Stimulated activated naive CD8-positive, alpha-beta T cell treated with anti-CD3 and anti-CD28 coated beads, Interleukin-15, Interleukin-2, amounts not matched to agents 100 U/mL and 50 U/mL, for 24 hours (primary cell): ENCODE measurements around the gene PGLYRP2.

ENCODE experiments used
- ATAC-seq: fragments of 150-1000 bp; cut with Tn5 transposase; one replicate; pipeline ENCODE4 v1.10.0; 2021
- DNase-seq: peaks from one replicate; pipeline ENCODE4 v3.0.0; 2021

PGLYRP2 gene

DNA sequence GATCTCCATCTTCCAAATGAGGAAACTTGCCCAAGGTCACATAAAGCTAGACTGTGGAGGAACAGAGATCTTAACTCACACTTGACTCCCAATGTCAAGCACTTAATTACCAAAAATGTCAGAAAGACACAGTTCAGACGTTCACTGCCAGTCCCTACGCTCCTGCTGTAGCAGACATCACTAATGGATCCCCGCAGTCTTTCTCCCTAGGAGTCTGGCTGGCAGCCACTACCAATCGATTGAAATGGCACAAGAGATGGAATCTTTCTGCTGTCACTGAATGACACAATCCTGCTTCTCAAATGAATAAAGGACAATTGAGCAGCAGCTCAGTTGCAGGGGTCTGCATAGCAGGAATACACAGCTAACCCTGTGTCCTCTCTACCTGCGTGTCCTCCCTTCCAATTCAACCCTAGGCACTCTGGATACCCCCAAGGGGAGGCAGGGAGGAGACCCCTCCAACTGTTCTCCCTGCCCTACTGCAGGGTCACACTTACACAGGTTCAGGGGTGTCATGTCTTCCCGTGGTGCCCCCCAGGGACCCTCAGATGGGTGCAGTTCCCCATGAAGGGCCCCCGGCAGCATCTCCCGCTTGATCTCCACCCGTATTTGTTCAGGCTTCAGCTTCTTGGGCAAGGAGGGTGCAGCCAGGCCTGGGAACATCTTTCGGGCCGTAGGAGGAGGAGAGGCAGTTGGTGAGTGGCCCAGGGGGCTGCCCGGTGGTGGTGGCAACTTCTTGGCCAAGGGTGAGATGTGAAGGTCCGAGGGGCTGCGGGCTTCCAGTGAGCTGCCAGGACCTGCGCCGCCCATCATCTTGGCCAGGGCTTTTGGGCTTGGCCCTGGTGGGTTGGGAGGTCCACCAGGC, 52.6 kb downstream of the PGLYRP2 start:
- ATAC-seq (no peak), DNase-seq (no peak)

DNA sequence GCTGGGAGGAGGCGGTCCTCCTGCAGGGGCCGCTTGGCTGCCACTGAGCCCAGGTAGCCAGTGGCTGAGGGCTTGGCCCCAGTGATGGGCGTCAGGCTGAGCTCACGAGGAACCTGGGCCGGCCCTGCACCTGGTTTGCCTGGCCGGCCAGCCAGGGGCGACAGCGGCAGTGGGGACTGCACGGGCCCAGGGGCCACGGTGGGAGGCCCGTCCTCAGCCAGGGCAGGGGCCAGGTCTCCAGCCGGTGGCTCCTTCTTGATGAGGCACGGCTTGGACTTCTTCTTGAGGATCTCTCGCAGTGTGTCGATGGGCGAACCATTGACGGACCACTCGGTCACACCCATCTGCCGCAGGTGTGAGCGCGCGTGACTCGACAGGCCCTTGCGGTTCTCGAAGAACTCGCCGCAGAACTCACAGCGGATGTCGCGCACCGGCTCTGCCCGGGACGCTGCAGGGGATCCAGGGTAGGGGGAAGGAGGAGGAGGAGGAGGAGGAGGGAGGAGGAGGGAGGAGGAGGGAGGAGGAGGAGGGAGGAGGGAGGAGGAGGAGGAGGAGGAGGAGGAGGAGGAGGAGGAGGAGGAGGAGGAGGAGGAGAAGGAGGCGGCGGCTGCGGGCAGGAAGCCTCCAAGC, 53.9 kb downstream of the PGLYRP2 start:
- DNase-seq, result no peak
- ATAC-seq, result no peak

DNA sequence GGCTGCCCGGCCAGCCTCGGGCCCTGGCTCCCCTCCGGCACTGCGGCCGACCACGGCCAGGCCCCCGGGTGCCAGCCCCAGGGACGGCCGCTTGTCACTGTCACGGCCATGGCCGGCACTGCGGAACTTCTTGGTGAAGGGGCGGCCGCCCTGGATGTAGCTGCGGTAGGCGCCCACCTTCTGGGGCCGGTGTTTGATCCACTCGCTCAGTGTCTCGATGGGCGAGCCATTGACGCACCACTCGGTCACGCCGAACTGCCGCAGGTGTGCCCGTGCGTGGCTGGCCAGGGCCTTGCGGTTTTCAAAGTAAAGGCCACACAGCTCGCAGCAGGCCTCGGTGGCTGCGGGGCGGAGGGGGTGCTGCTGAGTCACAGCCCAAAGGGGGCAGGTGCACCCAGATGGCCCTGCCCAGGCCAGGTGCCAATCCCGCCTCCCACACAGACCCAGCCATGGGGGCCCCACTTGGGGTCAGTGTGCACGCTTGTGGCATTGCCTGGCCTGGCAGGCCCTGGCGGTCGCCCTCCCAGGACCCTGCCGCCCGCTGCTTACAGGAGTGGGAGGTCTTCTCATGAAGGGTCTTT, 54.5 kb downstream of the PGLYRP2 start:
- ATAC-seq (no peak), DNase-seq (no peak)

DNA sequence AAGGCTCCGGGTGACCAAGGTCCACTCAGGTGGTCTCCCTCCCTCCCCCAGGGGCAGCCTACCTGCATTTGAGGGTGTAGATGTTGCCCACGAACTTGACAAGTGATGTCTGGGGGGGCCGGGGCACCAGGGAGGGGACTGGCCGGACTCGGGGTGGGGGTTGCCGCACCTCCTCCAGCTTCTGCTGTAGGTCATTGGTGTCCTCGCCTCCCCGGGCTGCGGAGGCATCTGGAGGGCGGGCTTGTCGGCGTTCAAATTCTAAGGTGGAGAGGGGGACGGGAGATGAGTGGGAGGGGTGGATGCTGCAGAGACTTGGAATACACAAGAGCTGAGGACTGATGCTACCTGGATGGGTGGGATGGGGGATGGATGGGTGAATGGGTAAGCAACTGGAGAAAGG, 55.2 kb downstream of the PGLYRP2 start:
- ATAC-seq (no peak), DNase-seq (no peak)

DNA sequence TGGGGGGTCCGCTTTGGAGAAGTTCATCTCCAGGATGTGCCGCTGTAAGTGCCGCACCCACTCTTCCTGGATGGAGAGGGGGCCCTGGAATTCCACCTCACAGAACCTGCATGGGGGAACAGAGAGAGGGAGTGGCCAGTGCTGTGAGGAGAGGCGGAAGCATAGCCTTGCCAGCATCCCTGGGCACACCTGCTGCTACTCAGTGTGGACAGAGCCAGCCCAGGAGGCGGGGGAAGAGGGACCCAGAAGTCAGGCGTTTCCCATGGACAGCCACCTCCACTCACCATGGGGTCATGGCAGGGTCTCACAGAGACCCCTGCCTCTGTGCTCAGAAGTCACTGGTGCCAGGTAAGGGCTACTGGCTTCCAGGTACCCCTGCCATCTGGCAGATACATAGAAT, 56.2 kb downstream of the PGLYRP2 start:
- ATAC-seq, result no peak
- DNase-seq, result no peak

DNA sequence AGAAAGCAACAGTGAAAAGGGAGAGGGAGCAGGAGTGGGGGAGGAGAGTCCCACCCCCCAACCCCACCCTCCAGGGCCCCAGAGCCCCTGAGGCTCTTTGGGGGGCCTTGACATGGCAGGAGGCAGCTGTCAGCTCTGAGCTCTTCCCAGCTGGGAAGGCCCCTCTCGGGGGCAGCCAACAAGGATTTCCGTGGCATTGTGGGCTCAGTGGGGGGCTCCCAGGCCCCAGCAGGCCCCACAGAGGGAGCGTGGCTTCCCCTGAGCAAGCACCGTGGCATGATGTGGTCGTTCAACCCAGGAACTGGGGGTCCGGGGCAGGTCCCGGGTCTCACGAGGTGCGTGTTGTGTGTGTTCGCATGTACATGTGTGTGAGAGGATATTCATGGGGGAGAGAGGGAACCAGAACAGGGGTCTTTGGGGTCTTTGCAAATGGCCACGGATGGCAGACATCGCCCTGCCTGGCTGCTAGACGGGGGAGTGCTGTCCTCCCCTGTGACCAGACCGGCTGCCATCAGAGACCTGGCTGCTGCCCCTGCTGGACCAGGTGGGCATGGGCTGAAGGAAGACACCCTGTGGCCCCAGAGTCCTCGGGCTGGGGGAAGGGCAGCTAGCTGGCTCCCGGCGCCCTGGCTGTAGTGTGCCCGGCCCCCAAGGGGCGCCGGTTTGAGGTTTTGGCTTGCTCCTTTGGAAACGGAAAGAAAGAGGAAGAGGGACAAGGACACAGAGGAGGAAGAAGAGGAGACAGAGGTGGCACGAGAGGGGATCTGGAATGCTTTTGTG, 56.8 kb downstream of the PGLYRP2 start:
- DNase-seq (no peak), ATAC-seq (no peak)

DNA sequence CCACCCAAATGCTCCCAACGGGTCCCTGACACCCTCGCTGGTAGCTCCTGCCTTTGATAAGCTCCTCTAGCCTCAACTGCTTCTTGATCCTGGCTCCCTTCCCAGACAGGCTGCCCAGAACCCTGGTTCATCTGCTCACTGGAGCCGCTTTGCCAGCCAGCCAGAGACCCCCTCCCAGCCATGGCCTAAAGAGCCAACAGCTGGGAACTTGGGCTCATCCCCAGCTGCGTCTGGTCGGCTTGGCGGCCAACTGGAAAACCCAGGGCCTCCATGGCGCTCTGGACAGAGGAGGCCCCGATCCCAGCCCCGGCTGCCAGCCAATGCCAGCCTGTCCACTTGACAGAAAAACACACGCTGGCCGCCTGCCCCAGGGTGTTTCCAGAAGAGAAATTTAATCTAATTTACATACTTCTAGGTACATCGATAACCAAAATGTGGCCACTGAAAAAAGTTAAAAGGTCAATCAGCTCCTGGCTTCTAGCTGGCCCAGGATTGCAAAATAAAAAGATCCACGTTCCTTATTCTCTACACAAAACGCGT, 57.5 kb downstream of the PGLYRP2 start:
- no peak for DNase-seq
- no peak for ATAC-seq

DNA sequence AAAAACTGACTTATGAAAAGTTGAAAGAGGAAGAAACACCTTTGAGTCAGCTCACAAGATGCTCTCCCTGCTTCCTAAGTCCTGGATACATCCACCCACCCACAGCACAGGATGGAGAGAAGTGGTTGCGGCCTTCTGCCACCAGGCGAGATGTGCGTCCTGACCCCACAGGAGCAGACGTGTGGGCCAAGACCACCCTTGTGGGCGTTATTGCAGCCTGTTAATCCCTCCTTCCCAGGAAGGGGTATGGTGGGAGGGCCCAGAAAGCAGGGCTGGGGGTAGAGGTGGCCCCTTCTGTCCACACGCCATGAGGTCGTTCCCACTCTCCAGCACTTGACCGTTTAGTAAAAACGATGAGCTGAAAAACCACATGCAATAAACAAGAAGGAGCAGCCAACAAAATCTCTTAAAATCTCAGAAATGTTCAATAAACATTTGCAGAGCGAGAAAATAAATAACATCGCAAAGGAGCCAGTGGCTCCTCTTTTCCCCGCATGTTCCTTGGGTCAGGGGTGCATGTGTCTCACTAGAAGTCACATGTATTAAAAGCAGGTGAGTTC, 58.1 kb downstream of the PGLYRP2 start:
- DNase-seq (no peak), ATAC-seq (no peak)

DNA sequence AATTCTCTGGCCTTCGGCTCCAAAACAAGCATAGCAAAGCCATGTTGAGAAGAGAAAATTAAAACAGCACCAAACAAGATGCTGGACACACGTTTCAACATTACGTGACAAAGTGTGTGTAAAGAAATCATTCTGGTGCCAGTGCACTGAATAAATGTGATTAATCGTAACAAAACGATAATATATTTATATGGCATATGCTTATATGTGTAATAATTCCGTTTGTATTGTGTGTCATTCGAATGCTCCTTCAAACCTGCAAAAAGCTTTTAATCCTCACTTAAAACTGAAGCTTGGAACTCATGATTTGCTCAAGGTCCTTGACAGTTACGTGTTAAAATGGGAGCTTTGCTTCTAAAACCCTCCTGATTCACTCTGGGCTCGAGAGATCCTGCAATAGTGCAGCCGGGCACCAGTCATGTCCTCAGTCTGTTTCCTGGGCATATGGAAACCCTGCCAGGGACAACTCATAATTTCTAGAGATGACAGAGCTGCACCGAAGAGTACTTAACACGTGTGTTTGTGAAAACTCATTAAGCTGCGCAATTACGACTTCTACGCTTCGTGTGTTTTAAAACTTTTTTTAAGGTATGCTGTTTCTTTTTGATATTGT, 59.8 kb downstream of the PGLYRP2 start:
- ATAC-seq (no peak), DNase-seq (no peak)
